Transverse colon (tissue), 4 donors: ENCODE measurements around the gene EIF3A. TPM values are rescaled to one million over a fixed set of nuclear protein-coding genes. Genes with fewer than 3 reads are reported as not detected.

Experiments
- DNase-seq: peaks from one replicate; pipeline ENCODE4 v3.0.0-alpha.2; 2019
- H3K27ac ChIP-seq, 4 donors: fragments of 200-600 bp; sonication (generic); 2 replicates each; pipeline ENCODE4 v1.5.1; 2016 to 2018; ENCODE audit warnings: inconsistent platforms in 4 of 4
- H3K27me3 ChIP-seq: fragments of 200-600 bp; sonication (generic); 2 replicates; pipeline ENCODE4 v1.5.1; 2017; ENCODE audit warnings: inconsistent platforms
- H3K36me3 ChIP-seq, 4 donors: fragments of 200-600 bp; sonication (generic); 2 replicates each; pipeline ENCODE4 v1.5.1; 2017 to 2019; ENCODE audit warnings: inconsistent platforms in 4 of 4
- H3K4me1 ChIP-seq, 4 donors: fragments of 200-600 bp; sonication (generic); 2 replicates each; pipeline ENCODE4 v1.5.1; 2017 to 2020; ENCODE audit warnings: inconsistent platforms in 4 of 4
- H3K4me3 ChIP-seq, 4 donors: fragments of 200-600 bp; sonication (generic); 1 replicate in 1 of 4; 2 replicates in 3 of 4; pipeline versions ENCODE4 v1.5.1 to v1.6.1; 2017 to 2019; ENCODE audit warnings: inconsistent platforms in 4 of 4
- H3K9me3 ChIP-seq, 2 donors: fragments of 200-600 bp; sonication (generic); 2 replicates each; pipeline ENCODE4 v1.5.1; 2017 to 2019; ENCODE audit warnings: inconsistent platforms in 2 of 2
- CTCF ChIP-seq, 5 experiments: fragments of 200-600 bp in 3 of 5; fragments of 450-650 bp in 2 of 5; sonication (generic) in 3 of 5; IDR thresholded peaks; 1 replicate in 2 of 5; 2 replicates in 3 of 5; pipeline ENCODE4 v1.5.1; 2016 to 2017; ENCODE audit warnings: antibody characterized with exemption in 5 of 5, inconsistent platforms in 3 of 5, mild to moderate bottlenecking in 2 of 5, moderate library complexity in 1 of 5
- EP300 ChIP-seq: sonication (generic); formaldehyde crosslinking; IDR thresholded peaks from one replicate; pipeline ENCODE4 v1.6.1; 2017; ENCODE audit warnings: antibody characterized with exemption, low read depth
- POLR2A ChIP-seq: fragments of 450-650 bp; IDR thresholded peaks from one replicate; pipeline ENCODE4 v1.6.1; 2016; ENCODE audit warnings: antibody characterized with exemption, mild to moderate bottlenecking, moderate library complexity
- POLR2AphosphoS5 ChIP-seq, 3 donors: sonication (generic); formaldehyde crosslinking; IDR thresholded peaks; one replicate each; pipeline ENCODE4 v1.6.1; 2016; ENCODE audit warnings: antibody characterized with exemption in 3 of 3
- WGBS, 2 donors: methylation state at CpG; one replicate each; pipeline ENCODE4 v1.1.5; 2018; ENCODE audit warnings: low coverage in 1 of 2; 5-methylcytosine and 5-hydroxymethylcytosine counted together
- in situ Hi-C, 4 donors: fragments of 200-750 bp; cut with MboI; loops; one replicate each; pipeline versions ENCODE4 v1.15.0 to v1.15.1; 2017; ENCODE audit warnings: low sequenced_read_pairs in 3 of 4, low pct_ligation_motif_present in 1 of 4, low pct_unique_long_range_greater_than_20kb in 1 of 4
- intact Hi-C: fragments of 100-400 bp; cut with DNase I; formaldehyde crosslinking; loops from one replicate; pipeline ENCODE4 v1.15.1; 2023; ENCODE audit warnings: low total_unique reads
- total RNA-seq, 4 donors: library from RNA; depleted of rRNA; stranded (reverse); fragments of >200 nt; gene quantifications; one replicate each; pipeline ENCODE4 v1.1.0, GENCODE V29; 2016

The EIF3A gene
- total RNA-seq, 4 donors from 2014 or later: 68.1 to 119 (median 99.6) TPM

- Histone ChIP-seq H3K4me3 (no peak overlapping the region), H3K4me1 (peaks cover 0 to 33% (median 10%) of the 10 kb centered on the region in 4 donors), H3K36me3 (peaks cover 0 to 91% (median 41%) of the 10 kb centered on the region in 4 donors), H3K9me3 (no peaks in the 10 kb centered on the region), H3K27ac (no peak overlapping the region), H3K27me3 (no peaks in the 10 kb centered on the region)
- 65 to 73% methylated on average over 4 of the region's 4 CpGs for WGBS, 2 donors
- intact Hi-C loops: no loop called here
- TF ChIP-seq EP300: no peak
- no peak for TF ChIP-seq POLR2A
- TF ChIP-seq POLR2AphosphoS5 (IDR thresholded peaks at IDR 0.05): no peak
- no peak for DNase-seq
- in situ Hi-C loops: no loop called here
These were observed 21.1 kb downstream of the EIF3A start for GRCh38 chr10:119059557-119059956.

- peaks cover 0 to 33% (median 10%) of the 10 kb centered on the region in 4 donors for H3K4me1 ChIP-seq
- DNase-seq: no peak
- in situ Hi-C loops (no loop called here), intact Hi-C loops (no loop called here)
- H3K27me3 ChIP-seq: no peaks in the 10 kb centered on the region
- TF ChIP-seq POLR2A: no peak
- no peak for TF ChIP-seq CTCF (IDR thresholded peaks at IDR 0.05)
- no peak for TF ChIP-seq EP300
- no peak for TF ChIP-seq POLR2AphosphoS5 (IDR thresholded peaks at IDR 0.05)
- H3K4me3 ChIP-seq: no peak overlapping the region
- peaks cover 0 to 86% (median 41%) of the 10 kb centered on the region in 4 donors for H3K36me3 ChIP-seq
- no peaks in the 10 kb centered on the region for H3K9me3 ChIP-seq
- WGBS, 2 donors: 90 to 91% methylated on average over 11 of the region's 11 CpGs
- no peak overlapping the region for H3K27ac ChIP-seq
These were observed 22.6 kb downstream of the EIF3A start for GRCh38 chr10:119058010-119058409.

GRCh38 chr10:119055472-119055871, 25.1 kb downstream of the EIF3A start:
- intact Hi-C loops: no loop called here
- no peak overlapping the region for H3K4me3 ChIP-seq
- H3K36me3 ChIP-seq: peaks cover 0 to 92% (median 46%) of the 10 kb centered on the region in 4 donors
- DNase-seq: peak; percentile 45
- in situ Hi-C loops: no loop called here
- 62 to 63% methylated on average over 1 of the region's 1 CpG for WGBS, 2 donors
- H3K4me1 ChIP-seq: peaks cover 0 to 20% (median 10%) of the 10 kb centered on the region in 4 donors
- H3K9me3 ChIP-seq: no peaks in the 10 kb centered on the region
- TF ChIP-seq POLR2A (no peak), EP300 (no peak), POLR2AphosphoS5 (IDR thresholded peaks at IDR 0.05) (no peak), CTCF (IDR thresholded peaks at IDR 0.05) (no peak)
- H3K27ac ChIP-seq: peak overlapping the region; percentile 26 to 67 (median 60)
- H3K27me3 ChIP-seq: no peaks in the 10 kb centered on the region

GRCh38 chr10:119051775-119052174, 28.8 kb downstream of the EIF3A start:
- in situ Hi-C loops: no loop called here

More at GRCh38 chr10:119051775-119052174, 28.8 kb downstream of the EIF3A start:
- DNase-seq: no peak
- intact Hi-C loops: no loop called here
- Histone ChIP-seq H3K27me3 (no peaks in the 10 kb centered on the region), H3K9me3 (no peaks in the 10 kb centered on the region), H3K36me3 (peaks cover 0 to 92% (median 45%) of the 10 kb centered on the region in 4 donors), H3K4me1 (peaks cover 0 to 20% (median 10%) of the 10 kb centered on the region in 4 donors), H3K4me3 (no peak overlapping the region), H3K27ac (no peak overlapping the region)
- TF ChIP-seq CTCF (IDR thresholded peaks at IDR 0.05) (no peak), POLR2AphosphoS5 (IDR thresholded peaks at IDR 0.05) (no peak)
- 90 to 92% methylated on average over 3 of the region's 3 CpGs for WGBS, 2 donors
